WTC11 (cell line): ENCODE measurements around the gene PDLIM4.

Experiments used
- ELF4 ChIP-seq: sonication (generic); formaldehyde crosslinking; IDR thresholded peaks from 2 replicates; pipeline ENCODE4 v1.8.1; 2022; ENCODE audit warnings: low read depth, mild to moderate bottlenecking, moderate library complexity, missing genetic modification reagents
- ESRRA ChIP-seq: sonication (generic); formaldehyde crosslinking; IDR thresholded peaks from 2 replicates; pipeline ENCODE4 v1.8.1; 2022; ENCODE audit warnings: mild to moderate bottlenecking, missing genetic modification reagents, borderline replicate concordance
- ETV6 ChIP-seq: sonication (generic); formaldehyde crosslinking; IDR thresholded peaks from 2 replicates; pipeline ENCODE4 v1.8.1; 2022; ENCODE audit warnings: mild to moderate bottlenecking, missing genetic modification reagents
- SP1 ChIP-seq: sonication (generic); formaldehyde crosslinking; conservative IDR thresholded peaks from 2 replicates; pipeline ENCODE4 v1.8.1; 2022; ENCODE audit warnings: missing genetic modification reagents
- ZNF121 ChIP-seq: sonication (generic); formaldehyde crosslinking; IDR thresholded peaks from 2 replicates; pipeline ENCODE4 v1.8.0; 2023; ENCODE audit warnings: missing genetic modification reagents
- ZNF396 ChIP-seq: fragments of 250-450 bp; sonication (Bioruptor Pico); IDR thresholded peaks from 2 replicates; pipeline ENCODE4 v1.8.0; 2021; ENCODE audit warnings: mild to moderate bottlenecking, moderate library complexity, borderline replicate concordance
- TF ChIP-seq, protein P1 (sequence below): fragments of 200-600 bp; IDR thresholded peaks from 2 replicates; pipeline ENCODE4 v1.8.0; 2022; ENCODE audit warnings: antibody characterized with exemption
- TF ChIP-seq, protein P2 (sequence below): sonication (generic); formaldehyde crosslinking; IDR thresholded peaks from 2 replicates; pipeline ENCODE4 v1.8.0; 2023; ENCODE audit warnings: missing genetic modification reagents
- TF ChIP-seq, protein P3 (sequence below): sonication (generic); formaldehyde crosslinking; IDR thresholded peaks from 2 replicates; pipeline ENCODE4 v1.8.0; 2022; ENCODE audit warnings: mild to moderate bottlenecking, missing genetic modification reagents
- TF ChIP-seq, protein P4 (sequence below): sonication (generic); formaldehyde crosslinking; IDR thresholded peaks from 2 replicates; pipeline ENCODE4 v1.8.0; 2023; ENCODE audit warnings: missing genetic modification reagents, mild to moderate bottlenecking, borderline replicate concordance
- TF ChIP-seq, protein P5 (sequence below): sonication (generic); formaldehyde crosslinking; IDR thresholded peaks from 2 replicates; pipeline ENCODE4 v1.8.0; 2022; ENCODE audit warnings: mild to moderate bottlenecking, missing genetic modification reagents
- TF ChIP-seq, protein P6 (sequence below): sonication (generic); formaldehyde crosslinking; IDR thresholded peaks from 2 replicates; pipeline ENCODE4 v1.8.1; 2022; ENCODE audit warnings: missing genetic modification reagents, borderline replicate concordance
- TF ChIP-seq, protein P7 (sequence below): sonication (generic); formaldehyde crosslinking; IDR thresholded peaks from 2 replicates; pipeline ENCODE4 v1.8.0; 2022; ENCODE audit warnings: mild to moderate bottlenecking, missing genetic modification reagents

DNA sequence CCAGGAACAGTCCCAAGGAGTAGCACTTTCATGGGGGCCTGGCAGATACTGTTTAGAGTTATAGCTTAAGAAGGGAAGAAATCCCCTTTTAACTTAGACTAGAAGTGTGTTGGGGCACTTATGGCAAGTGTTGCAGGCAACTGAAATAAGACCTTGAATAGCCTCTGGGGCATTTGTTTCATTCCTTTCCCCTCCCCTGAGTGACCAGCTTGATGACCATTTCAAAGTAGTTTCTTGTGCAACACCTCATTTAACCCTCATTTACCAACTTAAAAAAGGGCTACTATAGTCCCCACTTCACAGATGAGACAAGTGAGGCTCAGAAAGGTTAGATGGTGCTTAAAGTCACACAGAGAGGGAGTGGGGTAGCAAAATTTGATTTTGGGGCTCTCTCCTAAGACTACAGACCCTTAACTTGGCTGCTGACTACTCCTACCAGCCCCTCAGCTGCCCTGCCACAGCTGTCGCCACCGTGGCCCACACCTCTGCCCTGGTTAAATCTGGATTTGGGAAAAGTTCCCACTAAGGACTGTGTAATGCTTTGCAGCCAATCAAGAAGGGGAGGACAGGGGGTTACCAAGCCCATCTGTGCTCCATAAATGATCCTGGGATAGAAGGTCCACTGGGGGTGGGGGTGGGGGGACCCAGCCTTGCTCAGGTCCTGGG is 5.5 kb downstream of the PDLIM4 start:
- TF ChIP-seq, protein P1, sequence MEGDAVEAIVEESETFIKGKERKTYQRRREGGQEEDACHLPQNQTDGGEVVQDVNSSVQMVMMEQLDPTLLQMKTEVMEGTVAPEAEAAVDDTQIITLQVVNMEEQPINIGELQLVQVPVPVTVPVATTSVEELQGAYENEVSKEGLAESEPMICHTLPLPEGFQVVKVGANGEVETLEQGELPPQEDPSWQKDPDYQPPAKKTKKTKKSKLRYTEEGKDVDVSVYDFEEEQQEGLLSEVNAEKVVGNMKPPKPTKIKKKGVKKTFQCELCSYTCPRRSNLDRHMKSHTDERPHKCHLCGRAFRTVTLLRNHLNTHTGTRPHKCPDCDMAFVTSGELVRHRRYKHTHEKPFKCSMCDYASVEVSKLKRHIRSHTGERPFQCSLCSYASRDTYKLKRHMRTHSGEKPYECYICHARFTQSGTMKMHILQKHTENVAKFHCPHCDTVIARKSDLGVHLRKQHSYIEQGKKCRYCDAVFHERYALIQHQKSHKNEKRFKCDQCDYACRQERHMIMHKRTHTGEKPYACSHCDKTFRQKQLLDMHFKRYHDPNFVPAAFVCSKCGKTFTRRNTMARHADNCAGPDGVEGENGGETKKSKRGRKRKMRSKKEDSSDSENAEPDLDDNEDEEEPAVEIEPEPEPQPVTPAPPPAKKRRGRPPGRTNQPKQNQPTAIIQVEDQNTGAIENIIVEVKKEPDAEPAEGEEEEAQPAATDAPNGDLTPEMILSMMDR: no peak
- no peak for TF ChIP-seq ZNF396
- TF ChIP-seq, protein P2, sequence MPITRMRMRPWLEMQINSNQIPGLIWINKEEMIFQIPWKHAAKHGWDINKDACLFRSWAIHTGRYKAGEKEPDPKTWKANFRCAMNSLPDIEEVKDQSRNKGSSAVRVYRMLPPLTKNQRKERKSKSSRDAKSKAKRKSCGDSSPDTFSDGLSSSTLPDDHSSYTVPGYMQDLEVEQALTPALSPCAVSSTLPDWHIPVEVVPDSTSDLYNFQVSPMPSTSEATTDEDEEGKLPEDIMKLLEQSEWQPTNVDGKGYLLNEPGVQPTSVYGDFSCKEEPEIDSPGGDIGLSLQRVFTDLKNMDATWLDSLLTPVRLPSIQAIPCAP (CRISPR knock-in tag): no peak
- TF ChIP-seq, protein P3, sequence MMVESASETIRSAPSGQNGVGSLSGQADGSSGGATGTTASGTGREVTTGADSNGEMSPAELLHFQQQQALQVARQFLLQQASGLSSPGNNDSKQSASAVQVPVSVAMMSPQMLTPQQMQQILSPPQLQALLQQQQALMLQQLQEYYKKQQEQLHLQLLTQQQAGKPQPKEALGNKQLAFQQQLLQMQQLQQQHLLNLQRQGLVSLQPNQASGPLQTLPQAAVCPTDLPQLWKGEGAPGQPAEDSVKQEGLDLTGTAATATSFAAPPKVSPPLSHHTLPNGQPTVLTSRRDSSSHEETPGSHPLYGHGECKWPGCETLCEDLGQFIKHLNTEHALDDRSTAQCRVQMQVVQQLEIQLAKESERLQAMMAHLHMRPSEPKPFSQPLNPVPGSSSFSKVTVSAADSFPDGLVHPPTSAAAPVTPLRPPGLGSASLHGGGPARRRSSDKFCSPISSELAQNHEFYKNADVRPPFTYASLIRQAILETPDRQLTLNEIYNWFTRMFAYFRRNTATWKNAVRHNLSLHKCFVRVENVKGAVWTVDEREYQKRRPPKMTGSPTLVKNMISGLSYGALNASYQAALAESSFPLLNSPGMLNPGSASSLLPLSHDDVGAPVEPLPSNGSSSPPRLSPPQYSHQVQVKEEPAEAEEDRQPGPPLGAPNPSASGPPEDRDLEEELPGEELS (CRISPR knock-in tag): no peak
- TF ChIP-seq, protein P4, sequence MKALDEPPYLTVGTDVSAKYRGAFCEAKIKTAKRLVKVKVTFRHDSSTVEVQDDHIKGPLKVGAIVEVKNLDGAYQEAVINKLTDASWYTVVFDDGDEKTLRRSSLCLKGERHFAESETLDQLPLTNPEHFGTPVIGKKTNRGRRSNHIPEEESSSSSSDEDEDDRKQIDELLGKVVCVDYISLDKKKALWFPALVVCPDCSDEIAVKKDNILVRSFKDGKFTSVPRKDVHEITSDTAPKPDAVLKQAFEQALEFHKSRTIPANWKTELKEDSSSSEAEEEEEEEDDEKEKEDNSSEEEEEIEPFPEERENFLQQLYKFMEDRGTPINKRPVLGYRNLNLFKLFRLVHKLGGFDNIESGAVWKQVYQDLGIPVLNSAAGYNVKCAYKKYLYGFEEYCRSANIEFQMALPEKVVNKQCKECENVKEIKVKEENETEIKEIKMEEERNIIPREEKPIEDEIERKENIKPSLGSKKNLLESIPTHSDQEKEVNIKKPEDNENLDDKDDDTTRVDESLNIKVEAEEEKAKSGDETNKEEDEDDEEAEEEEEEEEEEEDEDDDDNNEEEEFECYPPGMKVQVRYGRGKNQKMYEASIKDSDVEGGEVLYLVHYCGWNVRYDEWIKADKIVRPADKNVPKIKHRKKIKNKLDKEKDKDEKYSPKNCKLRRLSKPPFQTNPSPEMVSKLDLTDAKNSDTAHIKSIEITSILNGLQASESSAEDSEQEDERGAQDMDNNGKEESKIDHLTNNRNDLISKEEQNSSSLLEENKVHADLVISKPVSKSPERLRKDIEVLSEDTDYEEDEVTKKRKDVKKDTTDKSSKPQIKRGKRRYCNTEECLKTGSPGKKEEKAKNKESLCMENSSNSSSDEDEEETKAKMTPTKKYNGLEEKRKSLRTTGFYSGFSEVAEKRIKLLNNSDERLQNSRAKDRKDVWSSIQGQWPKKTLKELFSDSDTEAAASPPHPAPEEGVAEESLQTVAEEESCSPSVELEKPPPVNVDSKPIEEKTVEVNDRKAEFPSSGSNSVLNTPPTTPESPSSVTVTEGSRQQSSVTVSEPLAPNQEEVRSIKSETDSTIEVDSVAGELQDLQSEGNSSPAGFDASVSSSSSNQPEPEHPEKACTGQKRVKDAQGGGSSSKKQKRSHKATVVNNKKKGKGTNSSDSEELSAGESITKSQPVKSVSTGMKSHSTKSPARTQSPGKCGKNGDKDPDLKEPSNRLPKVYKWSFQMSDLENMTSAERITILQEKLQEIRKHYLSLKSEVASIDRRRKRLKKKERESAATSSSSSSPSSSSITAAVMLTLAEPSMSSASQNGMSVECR (CRISPR knock-in tag): no peak
- TF ChIP-seq ESRRA: no peak
- no peak for TF ChIP-seq ZNF121 (CRISPR knock-in tag)
- TF ChIP-seq, protein P5, sequence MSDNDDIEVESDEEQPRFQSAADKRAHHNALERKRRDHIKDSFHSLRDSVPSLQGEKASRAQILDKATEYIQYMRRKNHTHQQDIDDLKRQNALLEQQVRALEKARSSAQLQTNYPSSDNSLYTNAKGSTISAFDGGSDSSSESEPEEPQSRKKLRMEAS: no peak
- TF ChIP-seq, protein P6, sequence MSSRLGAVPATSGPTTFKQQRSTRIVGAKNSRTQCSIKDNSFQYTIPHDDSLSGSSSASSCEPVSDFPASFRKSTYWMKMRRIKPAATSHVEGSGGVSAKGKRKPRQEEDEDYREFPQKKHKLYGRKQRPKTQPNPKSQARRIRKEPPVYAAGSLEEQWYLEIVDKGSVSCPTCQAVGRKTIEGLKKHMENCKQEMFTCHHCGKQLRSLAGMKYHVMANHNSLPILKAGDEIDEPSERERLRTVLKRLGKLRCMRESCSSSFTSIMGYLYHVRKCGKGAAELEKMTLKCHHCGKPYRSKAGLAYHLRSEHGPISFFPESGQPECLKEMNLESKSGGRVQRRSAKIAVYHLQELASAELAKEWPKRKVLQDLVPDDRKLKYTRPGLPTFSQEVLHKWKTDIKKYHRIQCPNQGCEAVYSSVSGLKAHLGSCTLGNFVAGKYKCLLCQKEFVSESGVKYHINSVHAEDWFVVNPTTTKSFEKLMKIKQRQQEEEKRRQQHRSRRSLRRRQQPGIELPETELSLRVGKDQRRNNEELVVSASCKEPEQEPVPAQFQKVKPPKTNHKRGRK (CRISPR knock-in tag): no peak
- TF ChIP-seq SP1 (CRISPR knock-in tag): no peak
- no peak for TF ChIP-seq ELF4 (CRISPR knock-in tag)
- TF ChIP-seq, protein P7, sequence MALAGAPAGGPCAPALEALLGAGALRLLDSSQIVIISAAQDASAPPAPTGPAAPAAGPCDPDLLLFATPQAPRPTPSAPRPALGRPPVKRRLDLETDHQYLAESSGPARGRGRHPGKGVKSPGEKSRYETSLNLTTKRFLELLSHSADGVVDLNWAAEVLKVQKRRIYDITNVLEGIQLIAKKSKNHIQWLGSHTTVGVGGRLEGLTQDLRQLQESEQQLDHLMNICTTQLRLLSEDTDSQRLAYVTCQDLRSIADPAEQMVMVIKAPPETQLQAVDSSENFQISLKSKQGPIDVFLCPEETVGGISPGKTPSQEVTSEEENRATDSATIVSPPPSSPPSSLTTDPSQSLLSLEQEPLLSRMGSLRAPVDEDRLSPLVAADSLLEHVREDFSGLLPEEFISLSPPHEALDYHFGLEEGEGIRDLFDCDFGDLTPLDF (CRISPR knock-in tag): no peak
- no peak for TF ChIP-seq ETV6 (CRISPR knock-in tag)
